ENCODE results near the gene RER1.

The RER1 gene

GRCh38 chr1:2391041-2391930, at the start of gene RER1, which contains the start of gene MORN1:
TSS of gene RER1 (plus strand) at chr1:2391841. CDS start at chr1:2395791, 3,950 bp downstream.
TSS of gene MORN1 (minus strand) at chr1:2391554. CDS start at chr1:2391533, 21 bp downstream.
- peak; percentile 99 for DNase-seq (ENCODE audit: low read depth)

DNA sequence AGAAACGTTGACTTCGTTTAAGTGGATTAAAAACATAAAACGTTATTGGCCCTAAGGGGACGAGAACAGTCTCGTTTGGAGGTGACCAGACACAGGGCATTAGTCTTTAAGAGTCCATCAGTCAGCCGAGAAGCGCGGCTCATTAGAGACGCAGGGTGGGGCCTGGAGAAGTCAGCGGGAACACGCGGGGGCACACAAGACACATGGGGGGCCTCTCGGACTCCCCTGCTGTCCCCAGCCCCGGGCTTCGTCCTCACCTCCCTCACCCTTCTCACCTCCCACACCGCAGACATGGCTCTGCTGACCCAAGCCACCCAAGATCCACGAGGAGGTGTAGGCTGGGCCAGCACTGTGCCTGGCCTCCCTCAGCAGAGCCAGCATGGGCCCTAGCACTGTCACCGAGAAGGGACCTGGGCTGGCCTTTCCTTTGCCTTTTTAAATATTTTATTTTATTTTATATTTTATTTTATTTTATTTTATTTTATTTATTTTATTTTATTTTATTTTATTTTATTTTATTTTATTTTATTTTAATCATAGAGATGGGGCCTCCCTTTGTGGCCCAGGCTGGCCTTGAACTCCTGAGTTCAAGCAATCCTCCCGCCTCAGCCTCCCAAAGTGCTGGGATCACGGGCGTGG, 49.1 kb upstream of the RER1 start:
- DNase-seq (ENCODE audit: low read depth): no peak

DNA sequence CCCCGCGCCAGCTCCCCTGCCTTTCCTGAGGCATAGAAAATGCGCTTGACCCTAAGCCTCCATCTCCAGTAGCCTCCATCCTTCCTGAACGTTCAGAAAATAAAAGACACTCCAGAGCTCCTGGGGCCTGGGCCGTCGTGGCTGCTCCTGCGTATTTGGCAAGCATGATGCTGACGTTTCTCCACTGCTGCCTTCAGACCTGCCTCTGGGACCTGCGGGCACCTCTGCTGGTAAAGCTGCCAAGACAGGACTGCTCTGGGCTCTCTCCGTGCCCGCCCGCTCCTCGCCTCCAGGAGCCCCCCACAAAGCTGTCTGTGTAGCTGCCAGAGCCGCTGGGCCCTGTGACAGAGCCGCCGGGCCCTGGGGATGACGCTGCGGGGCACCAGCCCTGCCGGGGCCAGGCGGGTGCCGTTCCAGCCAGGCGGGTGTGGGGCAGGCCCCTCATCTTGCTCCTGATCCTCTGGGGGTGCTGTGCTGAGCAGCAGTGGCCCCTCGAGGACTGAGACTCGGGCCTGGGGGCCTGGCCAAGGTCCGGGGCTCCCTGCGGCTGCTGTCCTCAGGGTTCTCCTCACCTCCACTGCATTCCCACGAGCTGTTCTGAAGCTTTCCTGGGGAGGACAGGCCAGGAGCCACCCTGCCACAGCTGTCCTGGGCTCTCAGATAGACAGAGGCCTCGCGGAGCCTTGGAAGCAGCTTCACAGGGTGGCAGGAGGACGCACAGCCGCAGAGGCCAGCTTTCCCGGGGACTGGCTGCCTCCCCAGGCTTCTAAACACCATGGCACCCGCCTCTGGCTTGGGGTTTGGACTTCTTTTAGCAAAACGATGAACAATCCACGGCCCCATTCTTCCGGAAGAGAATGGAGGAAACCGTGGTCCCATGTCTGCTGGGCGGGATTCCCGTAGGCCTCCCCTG, 48.4 kb upstream of the RER1 start:
- DNase-seq (ENCODE audit: low read depth): no peak

DNA sequence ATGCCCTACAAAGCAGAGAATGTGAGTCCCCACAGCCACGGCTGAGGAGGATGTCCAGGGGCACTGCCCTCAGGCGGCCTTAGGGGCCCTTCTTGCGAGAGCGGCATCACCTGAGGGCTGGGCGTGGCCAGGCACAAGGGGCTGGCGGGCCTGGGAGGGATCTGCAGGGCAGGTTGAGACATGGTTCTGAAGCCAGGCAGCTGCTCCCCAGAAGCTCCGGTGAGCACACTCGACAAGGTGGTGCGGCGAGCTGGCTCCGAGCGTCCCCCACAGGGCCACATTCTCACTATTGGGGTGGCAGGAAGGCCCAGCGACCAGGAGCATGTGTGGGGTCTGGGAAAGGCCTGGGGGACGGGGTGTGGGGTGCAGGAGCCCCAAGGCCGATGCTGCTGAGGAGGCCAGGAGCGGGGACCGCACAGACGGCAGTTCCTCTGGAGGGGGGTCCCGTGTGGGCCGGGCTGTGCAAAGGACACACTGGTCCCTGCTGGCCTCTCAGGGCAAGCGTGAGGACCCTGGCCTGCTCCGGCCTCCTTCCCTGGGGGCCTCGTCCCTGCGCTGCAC, 47.4 kb upstream of the RER1 start:
- no peak for DNase-seq (ENCODE audit: low read depth)

DNA sequence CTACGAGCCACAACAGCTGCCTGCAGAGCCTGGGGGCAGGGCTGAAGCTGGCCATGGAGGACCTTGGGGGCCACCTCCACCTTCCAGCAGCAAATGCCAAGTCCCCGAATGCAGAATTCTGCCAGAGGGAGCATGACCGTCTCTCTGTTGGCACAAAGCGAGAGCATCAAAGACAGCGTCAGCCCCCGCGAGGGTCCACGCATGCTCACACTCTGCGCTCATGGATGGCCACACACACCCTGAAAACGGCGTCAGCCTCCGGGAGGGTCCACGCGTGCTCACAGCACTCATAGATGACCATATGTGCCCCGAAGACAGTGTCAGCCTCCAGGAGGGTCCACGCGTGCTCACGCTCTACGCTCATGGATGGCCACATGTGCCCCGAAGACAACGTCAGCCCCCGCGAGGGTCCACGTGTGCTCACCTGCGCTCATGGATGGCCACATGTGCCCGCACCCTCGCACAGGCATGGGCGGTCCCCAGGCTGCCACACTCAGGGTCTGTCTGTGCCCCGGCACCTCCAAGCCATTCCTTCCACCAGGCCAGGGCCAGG, 46.8 kb upstream of the RER1 start:
- DNase-seq (ENCODE audit: low read depth): no peak

GRCh38 chr1:2345297-2346075, 46.2 kb upstream of the RER1 start:
- no peak for DNase-seq (ENCODE audit: low read depth)

DNA sequence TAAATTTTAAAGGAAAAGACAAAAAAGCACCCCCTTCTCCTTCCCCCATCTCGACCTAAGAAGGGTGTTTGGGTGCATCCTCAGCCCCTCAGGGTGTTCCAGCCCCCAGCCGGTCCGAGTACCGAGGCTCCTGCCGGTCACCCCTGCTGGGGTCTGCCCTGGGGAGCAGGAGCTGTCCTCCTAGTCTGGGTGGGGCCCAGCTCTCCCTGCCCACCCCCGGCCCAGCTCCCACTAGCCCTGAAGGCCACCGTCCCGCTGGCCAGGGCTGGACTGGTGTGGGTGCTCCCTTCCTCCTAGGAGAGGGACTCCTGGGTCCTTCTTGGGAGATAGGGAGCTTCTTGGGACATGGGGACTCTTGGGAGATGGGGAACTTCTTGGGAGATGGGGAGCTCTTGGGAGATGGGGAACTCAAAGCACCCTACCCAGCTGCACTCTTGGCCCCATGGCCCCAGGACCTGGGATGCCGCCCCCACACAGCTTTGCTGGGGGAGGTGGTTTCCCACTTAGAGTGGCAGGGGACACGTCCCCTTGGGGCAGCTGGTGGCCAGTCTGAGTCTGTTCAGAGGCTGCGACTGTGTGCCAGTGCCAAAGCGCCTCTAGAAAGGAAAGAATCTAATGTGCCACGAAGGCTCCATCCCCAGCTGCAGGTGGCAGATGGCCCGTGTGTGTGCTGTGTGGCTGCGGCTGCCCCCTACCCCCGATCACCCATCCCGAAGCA, 44.8 kb upstream of the RER1 start:
- no peak for DNase-seq (ENCODE audit: low read depth)

DNA sequence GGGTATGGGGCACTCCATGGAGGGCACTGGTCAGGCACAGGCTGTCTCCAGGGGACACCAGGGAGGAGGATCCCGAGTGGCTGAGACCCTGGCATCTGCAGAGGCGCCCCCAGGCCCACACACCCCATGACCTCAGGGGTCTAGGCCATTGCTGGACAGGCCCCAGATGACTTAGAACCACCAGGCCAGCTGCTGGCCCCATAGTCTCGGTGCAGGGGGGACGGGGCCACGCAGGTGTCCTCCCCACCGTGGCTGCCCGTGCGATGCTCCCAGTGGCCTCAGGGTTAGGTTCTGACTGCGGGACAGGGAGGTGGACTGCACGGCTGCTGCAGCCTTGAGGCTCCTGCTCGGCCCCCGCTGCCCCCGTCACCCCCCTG, 44.2 kb upstream of the RER1 start:
- DNase-seq (ENCODE audit: low read depth): no peak

- DNase-seq (ENCODE audit: low read depth): no peak
Observed at GRCh38 chr1:2347896-2348295, 43.7 kb upstream of the RER1 start.

DNA sequence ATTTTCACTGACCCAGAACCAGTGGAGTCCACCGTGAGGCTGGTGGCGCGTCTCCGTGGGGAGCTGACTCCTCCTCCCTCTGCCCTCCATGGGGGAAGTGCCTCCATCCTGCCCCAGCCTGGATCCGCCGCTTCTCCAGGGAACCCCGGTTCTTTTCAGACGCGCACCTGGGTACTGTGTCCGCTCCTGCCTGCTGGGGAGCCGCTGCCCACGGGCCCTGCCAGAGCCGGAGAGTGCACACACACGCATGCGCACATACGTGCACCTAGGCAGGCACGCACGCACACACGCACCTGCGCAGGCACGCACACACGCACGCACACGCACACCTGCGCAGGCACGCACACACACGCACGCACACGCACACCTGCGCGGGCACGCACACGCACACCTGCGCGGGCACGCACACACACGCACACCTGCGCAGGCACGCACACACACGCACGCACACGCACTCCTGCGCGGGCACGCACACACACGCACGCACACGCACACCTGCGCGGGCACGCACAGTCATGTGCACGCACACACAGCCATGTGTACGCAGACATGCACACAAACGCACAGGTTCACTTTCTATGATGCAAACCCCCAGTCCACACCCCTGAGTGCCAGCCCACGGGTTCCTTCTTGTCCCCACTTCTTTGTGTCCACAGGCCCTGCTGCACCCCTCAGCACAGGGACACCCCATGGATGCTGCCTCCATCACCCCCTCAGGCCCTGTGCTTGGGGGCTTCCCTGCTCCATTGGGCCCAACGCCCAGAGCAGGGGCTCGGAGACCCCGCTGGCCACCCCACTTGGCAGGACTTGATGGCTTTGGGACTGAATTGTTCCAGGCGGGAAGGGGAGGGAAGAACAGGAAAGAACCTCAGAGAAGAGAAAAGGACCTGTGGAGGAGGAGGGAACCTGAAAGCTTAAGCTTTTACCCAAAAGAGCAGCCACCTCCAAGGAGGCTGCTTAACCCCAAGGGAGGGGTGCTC, 43.0 kb upstream of the RER1 start:
- no peak for DNase-seq (ENCODE audit: low read depth)

GRCh38 chr1:2349806-2350205, 41.8 kb upstream of the RER1 start:
- no peak for DNase-seq (ENCODE audit: low read depth)

DNA sequence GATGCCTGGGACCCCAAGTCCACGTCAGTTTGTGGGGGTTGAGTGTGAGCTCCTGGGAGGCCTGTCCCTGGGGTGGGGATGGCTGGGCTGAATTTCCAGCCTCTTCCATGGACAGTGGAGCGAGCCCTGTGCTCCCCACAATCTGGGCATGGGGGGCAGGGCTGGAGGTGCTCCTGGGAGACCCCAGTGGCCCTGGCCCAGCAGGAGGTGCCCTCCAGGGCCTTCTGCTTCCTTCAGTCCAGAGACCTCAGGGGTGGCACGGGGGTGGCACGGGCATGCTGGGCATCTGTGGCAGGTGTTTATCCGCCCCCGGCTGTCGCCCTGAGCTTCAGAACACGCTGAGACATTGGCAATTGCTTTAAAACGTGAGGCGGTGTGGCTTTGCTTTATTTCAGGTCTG, 41.1 kb upstream of the RER1 start:
- no peak for DNase-seq (ENCODE audit: low read depth)

DNA sequence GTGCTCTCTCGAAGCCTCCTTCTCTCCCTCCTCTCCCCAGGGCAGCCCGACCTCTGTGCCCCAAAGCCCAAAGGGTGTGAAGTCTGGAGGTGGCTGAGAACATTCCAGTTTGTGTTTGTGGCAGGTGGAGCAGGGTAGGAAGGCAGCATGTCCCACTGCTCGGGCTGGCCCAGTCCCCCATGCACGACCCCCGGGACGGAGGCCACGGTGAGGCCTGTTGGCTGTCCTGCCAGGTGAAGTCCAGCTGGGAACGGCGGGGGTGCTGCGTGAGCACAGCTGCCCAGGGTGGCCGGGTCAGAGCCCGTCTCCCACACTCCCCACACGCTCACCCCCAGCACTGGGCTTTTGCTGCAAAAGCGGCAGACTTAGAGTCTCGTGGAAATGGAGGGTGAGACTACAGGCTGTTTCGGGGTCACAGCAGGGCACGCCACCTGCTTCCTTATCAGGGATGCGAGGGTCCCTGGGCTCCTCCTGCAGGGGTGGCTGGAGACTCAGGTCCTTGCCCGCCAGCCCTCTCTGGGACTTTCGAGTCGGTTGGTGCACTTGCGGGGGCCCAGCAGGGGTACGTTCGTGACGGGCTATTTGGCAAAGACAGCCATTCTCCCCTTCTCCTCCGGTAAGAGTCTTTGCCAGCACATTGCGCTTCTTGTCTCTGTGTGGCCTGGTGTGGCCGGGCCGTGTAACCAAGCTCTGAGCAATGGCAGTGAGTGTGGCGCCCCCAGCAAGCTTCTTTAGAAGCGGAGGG, 40.6 kb upstream of the RER1 start:
- no peak for DNase-seq (ENCODE audit: low read depth)

DNA sequence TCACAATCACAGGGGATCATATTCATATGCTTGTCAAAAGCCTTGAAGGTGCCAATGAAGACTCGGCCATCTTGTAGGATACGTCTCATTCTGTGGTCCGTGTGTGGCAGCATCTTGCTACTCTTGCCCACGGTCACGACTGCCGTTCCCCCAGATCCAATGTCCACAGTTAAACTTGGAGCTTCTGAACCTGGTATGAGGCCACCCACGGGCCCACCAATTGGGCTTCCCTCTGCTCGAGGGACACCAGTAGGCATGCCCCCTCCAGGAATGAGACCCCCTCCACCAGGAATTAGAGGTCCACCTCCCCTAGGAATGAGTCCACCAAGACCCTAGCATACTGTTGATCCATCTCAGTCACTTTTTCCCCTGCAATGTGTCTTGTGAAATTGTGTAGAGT, 39.9 kb upstream of the RER1 start:
- DNase-seq (ENCODE audit: low read depth): no peak

DNA sequence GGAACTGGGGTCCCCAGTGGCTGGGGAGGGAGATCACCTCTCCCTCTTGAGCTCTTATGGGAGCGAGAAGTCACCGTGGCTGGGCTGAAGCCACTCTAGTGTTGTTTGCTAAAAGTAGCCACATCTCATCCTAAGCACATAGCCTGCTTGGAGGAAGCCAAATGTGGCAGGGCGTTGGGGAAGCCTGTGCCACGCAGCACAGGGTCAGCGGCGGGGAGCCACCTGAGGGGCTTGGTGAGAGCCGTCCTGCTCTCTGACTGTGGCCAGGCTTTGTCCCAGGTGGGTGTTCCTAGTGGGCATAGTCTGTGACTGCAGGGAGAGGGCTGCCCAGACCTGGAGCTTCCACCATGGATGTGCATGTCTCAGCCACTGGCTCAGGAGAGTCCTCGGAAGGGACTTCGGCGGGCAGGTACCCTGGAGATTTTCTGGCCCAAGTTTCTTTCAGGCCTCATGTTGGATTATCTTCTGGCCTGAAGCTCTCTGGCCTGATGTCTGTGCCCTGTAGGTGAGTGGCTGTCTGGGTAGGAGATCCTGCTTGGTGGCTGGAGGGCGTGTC, 39.2 kb upstream of the RER1 start:
- no peak for DNase-seq (ENCODE audit: low read depth)

DNA sequence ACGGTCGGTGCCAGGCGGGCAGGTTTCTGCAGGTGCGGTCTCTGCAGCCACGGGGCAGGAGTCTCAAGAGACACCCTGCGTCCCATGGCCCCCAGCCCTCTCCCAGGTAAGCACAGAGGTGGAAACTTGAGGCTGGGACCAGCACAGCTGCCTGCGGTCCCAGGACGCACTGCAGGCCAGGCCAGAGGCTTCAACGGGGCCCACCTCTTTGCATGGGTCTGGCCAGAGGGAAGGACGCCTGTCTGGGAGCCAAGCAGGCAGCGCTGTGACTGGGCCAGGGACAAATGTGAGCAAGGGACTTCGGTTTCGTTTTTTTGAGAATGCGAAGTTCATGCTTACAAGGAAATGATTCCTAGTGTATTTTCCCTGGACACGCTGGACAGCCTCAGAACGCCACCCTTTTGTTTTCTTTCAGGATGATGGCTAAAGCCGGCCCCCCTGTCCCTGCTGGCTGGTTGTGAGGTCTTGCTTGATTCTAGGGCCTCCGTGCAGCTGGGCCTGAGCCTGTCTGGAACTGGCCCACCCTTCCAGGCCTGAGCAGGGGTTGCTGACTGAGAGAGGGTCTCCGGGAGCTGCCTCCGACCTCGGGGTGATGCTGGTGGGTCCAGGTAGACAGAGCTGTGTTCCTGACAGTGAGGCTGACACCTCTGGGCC, 38.6 kb upstream of the RER1 start:
- no peak for DNase-seq (ENCODE audit: low read depth)

Data from activated T-cell treated with anti-CD3 and anti-CD28 coated beads for 24 hours (primary cell).